HG02981 (cell line): Measurements from ENCODE around the gene STEAP1B.

Source experiments
- ATAC-seq: cut with Tn5 transposase; IDR thresholded peaks from one replicate; pipeline ENCODE4 v1.9.1; 2021; ENCODE audit warnings: mild to moderate bottlenecking, moderate library complexity; ENCODE audit not compliant: unreplicated experiment

STEAP1B gene

DNA sequence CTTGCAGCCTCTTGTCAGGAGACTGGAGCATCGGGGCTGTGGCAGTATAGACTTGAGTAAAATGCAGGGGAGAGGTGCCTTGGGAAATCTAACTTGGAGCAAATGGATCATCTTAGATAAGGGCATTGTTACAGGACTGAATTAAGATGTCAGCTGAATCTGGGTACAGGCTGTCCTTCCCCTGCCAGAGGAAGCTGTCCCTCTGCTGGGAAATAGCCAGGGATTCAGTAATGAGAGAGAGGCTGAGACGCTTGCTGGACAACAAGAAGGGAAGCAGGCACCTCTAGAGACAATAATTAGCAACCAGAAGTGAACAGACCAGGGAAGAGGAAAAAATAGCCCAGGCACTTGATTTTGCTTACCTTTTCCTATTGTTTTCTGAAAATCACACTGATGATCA, 122.3 kb downstream of the STEAP1B start:
- ATAC-seq, result no peak

DNA sequence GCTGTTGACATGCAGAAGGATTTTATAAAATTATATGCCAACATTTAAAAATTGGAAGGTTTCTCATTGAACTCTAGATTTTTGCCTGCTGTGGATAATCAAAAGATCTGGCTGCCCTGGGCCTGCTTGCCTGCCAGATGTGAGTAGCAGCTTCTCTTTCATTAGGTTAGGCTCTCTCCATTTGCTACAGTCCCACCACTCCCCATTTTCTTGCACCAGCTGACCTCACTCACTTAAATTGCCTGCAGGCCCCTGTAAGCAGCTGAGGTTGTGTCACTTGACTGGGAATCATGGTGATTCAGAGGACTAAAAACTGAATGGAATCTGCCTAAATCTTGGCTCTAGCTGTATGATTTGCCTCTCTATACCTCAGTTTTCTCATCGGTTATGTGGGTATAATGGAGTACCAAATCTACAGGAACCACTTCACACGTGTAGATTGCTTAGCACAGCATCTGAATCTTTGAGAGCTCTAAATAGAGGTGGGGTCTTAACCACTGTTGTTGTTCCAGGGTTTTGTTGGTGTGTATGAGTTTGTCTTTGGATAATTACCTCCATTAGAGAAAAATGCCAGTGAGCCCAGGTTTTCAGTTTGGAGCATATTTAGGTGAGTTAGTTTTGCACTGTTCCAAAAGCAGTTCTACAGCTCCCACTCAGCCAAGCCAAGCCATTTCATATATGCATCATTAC, 124.5 kb downstream of the STEAP1B start:
- ATAC-seq, result no peak

DNA sequence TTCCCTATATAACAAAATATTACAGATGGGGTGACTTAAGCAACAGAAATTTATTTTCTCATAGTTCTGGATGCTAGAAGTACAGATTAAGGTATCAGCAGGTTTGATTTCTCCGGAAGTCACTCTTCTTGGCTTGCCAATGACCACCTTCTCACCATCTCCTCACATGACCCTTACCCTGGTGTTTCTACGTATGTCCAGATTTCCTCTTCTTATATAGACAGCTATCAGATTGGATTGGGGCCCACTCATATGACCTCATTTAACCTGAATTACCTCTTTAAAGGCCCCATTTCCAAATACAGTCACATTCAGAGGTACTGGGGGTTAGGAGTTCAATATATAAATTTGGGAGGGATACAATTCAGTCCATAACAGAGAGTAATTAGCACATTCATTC, 126.1 kb downstream of the STEAP1B start:
- ATAC-seq, result no peak

GRCh38 chr7:22373388-22373787, 126.6 kb downstream of the STEAP1B start:
- no peak for ATAC-seq

- ATAC-seq, result no peak
These were observed 127.1 kb downstream of the STEAP1B start for GRCh38 chr7:22372863-22373262.

- ATAC-seq, result no peak
These were observed 128.1 kb downstream of the STEAP1B start for GRCh38 chr7:22371878-22372277.
